ENCODE results near the gene ADAMTSL1.

ADAMTSL1 gene

DNA sequence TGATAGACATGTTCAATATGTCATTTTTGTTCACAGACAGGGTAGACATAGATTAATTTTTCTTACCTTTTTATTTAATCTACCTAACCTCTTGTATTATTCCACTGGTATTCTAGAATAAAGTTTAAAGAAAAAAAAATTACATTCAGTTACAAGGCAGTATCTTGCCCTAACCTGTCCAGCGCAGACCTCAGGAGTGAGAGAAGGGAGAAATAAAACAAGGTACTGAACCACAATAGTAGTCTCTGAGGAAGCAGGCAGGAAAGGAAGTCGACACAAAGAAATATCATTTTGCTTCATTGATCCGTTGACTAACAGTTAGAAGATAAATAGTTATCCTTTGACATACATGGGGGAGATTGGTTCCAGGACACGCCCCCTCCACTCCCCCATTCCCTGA lies 12.5 kb upstream of the ADAMTSL1 start:
- DNase-seq (ENCODE audit: low spot score), result no peak

DNA sequence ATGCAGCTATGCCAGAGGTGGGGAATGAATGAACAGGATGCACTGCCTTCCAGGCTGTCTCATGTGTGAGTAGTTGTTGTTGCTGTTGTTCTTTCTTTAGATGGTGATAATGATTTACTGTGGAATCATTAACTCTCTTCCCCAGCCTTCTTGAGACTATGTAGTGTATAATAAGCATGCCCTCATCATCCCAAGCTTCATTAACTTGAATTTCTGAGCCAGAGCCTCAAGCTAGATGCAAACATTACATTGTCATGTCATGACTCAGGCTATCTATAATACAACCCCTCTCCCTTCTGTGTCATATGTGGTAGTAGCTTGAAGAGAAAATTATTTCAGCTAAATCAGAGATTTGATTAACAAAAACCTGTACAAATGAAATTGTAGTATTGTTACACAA lies 10.0 kb upstream of the ADAMTSL1 start:
- DNase-seq (ENCODE audit: low spot score), result no peak

DNA sequence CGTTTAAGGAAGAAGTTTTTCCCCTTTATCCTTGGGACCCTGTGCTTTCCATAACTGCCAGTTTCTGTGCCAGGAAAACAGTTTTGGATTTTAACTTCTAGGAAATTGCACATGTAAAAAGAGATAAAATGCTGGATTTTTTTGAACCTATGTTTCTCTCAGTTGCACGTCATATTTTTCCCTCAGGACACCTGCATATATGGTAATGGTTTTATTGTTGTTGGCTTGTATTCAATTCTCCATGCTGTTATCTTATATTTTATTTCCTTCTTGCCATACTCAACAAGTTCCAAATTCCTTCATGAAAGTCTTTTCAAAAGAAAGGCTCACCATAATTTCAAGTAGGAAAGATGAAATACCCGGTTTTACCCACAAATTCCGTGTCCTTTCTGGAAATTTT lies 7.9 kb upstream of the ADAMTSL1 start:
- no peak for DNase-seq (ENCODE audit: low spot score)

DNA sequence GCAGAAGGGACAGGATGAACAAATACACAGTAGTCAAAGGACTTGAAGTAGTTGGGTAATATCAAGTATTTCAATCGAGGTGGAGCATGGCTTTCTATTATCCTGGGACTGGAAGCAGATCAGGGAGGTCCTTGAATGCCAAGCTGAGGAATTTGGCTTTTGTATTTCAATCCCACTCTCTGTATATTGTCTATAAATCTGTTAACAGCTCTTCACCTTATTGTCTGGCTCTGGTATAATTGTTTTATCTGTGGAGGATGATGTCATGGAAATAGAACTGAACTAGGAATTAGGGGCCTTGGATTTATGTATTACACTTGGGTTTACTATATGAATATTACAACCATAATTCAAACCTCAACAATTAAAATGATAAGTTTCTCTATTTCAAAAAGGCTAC lies 6.3 kb upstream of the ADAMTSL1 start:
- DNase-seq (ENCODE audit: low spot score), result no peak

DNA sequence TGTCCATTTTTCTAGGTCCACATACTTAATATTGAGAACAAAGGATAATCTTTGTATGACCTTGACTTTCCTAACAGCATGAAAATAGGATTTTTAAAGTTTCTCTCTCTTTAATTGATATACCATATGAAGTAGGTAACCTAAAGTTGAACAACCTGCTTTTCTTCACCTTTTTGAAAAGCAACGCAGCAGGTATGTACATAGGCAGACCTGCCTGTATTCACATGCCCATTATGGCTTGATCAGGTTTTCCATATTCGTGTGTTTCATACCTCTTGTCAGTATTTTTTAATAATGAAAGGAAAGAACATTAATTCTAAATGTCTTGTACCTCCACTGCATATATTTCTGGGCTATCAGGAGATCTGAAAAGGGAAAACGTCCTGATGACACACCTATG lies 1.5 kb upstream of the ADAMTSL1 start:
- no peak for DNase-seq (ENCODE audit: low spot score)

DNA sequence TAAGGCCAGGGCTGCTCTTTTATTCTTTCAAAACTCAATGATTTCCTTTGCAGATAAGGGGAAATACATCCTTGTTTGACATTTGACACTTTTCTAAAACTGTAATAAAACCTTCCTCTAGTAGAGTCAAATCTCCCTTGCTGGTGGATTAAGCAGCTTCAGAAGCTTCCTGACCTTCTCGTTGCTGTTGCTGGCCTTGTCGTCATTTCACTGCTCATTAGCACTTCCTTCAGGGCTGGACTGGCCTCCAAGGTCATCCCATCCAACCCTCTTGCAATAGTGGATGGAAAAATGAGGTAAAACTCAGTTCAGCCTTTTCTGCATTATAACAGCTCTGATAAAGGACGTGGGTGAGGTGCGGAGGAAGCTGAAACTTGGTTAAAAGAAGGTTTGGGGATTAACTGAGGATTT lies 1.1 kb upstream of the ADAMTSL1 start:
- DNase-seq (ENCODE audit: low spot score), result no peak

DNA sequence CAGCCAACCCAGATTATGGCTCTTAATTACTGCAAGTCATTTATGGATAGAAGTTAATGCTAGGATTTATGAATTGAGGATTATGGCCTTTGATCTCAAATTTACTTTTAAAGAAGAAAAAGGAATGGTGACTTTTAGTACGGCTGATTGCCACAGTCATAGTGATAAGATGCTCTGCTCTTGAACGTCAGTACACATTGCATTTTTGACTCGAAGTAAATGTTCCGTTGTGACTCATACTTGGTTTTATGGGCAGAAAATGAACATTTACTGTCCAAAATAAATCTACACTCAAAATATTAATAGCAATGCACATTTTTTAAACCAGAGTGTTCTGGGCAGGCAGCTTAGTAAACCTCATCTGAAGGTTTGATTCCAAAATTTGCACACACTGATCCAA lies 830 bp downstream of the ADAMTSL1 start:
- DNase-seq (ENCODE audit: low spot score), result no peak

DNA sequence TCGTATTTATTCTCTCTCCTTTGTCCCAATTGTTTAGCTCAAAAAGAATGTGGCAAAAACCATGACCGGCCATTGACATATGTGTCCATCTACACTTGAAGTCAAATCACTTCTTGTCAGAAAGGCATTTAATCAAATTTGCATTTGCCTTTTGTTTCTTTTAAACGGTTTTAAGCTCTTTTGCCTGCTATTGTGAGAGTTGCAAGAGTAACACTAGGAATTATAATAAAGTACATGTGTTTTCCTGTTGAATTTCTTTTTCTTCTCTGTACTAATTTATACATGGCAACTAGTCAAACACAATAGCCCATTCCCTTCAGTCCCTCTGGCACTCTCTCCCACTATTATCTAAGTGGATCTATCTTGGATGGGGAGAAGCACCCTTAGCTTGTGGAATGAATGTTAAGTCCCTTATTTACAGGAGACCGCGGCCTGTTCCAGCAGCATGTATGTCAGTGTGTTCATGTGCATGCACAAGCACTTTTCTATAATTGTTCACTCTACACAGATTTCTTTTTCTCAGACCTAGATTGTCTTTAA lies 3.2 kb downstream of the ADAMTSL1 start:
- DNase-seq (ENCODE audit: low spot score), result no peak

DNA sequence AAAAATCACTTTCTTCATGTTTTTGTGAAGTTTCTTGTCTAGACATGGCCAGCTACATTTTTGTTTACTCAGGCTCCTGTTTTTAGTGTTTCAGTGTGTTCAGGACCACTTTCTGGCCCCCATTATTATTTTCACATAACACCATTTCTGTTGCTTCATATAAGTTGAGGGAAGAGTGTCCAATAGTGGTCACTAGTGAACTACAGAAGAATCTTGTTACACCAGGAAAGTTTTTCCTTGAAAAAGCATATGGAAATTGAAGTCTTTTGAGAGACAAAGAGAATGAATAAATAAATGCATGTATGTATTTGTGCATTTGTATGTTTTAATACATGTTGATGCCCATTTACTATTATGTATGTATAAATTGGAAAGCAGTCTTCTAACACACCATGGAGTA lies 3.8 kb downstream of the ADAMTSL1 start:
- DNase-seq (ENCODE audit: low spot score), result no peak

DNA sequence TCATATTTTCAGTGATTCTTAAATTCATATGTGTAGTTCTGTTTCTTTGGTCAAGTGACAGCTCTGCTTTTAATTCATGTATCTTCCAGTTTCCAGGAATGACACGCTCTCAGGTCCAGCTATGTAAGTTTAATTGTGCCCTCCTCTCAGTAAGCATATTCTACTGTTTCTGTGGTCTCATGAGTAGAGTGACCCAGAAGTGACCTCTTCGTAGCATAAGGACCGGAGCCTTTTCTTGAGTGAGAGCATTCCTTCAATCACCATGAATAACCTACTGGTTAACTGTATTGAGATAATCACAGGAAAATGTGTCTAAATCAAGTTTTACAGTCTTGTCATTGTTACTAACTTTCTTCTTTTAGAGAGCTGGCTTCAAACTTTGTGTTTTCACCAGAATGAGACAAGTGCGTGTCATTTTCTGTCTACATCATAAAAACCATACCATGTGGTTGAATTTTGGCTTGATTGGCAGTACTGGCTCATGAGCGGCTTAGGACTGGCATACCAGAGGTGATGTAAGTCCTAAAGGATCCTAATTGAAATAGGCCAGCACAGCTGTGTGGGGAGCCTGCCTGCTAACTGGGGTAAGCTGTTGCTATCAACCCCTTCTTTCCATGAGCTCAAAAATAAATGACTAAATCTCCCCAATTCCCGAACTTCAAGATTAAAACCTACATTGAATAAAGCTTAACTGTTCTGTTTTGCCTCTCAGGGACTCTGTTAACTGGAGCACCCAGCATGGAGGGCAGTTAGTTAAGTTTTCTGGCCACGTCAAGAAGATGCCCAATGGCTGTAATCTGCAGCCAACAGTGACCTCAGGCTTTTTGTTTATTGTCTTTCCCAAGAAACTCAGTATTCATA lies 4.8 kb downstream of the ADAMTSL1 start:
- no peak for DNase-seq (ENCODE audit: low spot score)

DNA sequence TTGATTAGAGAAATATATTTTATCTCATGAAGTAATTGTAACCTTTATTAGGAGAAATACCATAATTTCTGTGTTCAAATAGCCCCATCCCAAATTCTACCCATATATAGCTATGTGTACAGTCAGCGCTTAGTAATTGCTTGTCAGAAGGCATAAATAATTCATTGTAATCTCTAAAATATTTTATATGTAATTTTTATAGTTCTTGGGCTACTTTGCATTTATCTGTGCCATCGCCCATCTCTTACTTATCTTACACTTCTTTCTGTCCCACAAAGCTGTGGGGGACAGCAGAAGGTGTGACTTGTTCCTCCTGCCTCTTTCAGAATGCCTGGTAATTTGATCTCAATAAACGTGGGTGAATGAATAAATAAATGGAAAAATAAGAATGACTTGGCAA lies 5.5 kb downstream of the ADAMTSL1 start:
- DNase-seq (ENCODE audit: low spot score), result no peak

DNA sequence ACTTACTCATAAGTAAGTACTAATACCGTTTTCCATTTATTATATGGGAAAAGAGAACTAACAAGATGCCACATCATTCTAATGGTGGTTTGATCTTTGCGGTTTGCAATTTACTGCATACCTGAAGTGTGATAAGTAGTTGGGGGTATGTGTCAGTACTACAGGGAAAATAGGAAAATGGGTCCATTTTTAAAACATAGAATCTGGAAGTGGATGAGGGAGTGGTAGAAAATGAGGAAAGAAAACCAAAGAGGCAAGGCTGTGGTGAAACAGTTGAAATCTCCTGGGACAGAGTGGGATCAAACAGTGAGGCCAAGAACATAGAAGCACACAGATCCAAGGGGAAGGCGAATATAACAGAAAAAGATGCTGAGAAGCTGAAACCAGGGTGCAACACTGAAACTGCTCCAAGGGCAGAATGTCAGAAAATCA lies 6.7 kb downstream of the ADAMTSL1 start:
- DNase-seq (ENCODE audit: low spot score), result no peak

DNA sequence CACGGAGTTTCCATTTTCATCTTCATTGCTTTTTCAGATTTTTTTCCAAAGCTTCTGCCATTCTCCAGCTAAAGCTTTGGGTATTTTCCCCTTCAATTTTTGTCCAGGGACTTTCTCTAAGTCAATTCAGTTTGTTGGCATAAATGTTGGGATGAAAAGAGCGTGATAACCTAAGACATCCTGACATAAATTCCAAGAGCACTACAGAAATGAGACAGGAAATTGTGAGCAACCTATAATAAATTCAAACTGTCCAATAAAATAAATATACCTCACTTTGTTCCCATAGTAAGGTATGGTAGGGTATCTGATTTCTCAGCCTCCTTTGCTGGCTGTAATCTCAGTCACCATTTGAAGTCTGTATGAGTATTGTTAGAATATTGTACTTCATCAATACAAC lies 8.4 kb downstream of the ADAMTSL1 start:
- DNase-seq (ENCODE audit: low spot score), result no peak

DNA sequence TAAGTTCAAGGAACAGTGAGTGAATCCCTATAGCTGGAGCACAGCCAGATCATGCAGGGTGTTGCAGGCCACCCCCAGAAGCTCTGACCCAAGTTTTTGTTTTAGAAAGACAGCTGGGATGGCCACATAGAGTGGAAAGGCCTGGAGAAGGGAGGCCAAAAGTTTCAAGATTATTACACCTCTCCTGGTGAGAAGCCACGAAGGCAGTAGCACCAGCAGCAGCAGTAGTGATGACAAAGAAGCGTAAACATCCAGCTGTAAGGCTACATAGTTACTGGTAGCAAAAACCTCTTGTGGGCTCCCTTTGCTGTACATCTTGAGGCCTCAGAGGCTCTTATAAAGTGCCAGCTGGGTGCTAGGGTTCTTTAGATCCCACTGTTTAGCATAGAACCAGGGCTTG lies 11.8 kb downstream of the ADAMTSL1 start:
- no peak for DNase-seq (ENCODE audit: low spot score)

DNA sequence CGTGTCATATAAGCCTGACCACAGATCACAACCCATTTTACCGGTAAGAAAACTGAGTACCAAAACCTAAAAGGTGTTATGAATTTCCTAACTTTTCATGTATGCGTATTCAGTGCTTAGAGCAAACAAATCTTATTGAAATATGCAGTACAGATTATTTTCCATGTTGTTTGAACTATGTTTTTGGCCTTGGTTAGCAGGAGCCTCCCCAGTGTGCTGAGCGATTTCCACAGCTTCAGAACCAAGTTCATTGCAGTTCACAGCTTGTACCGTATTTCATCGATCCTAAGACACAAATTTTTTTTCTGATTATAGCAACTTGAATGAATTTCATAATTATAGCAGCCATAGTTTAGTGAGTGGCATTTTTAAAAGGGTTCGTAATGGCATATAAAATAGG lies 13.7 kb downstream of the ADAMTSL1 start:
- DNase-seq (ENCODE audit: low spot score), result no peak

DNA sequence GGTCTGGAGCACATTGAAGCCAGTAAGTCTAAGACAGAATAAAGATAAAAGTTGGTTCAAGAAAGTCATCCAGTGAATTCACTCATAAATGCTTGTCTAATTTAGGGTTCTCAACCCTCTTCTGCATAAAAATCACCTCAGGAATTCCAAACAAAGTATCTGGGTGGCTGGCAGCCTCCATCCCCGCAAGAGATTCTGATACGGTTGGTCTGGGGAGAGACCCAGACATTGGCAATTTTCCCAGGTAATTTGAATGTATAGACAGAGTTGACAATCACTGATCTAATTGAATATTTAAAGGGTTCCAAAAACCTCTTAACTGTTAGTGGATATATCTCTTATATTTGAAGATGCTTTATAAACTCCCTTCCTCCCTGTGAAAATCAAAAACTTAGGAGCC lies 14.9 kb downstream of the ADAMTSL1 start:
- DNase-seq (ENCODE audit: low spot score), result no peak

DNA sequence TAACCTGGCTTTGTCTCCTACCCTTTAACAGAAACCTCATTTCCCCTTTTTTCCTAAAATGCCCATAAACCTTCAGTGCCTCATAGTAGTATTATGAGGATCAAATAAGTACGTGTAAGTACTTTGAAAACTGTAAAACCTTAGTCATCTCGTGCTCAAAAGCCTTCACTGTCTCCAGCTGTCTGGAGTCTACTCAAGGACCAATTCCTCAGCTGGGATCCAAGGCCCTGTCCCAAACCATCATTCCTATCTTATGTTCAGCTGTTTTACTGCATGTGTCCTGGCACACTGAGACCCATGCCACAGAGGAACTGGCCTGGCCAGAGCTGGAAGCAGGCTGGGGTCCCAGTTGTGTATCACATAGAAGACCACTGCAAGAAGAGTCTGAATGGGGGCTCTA lies 15.9 kb downstream of the ADAMTSL1 start:
- no peak for DNase-seq (ENCODE audit: low spot score)

DNA sequence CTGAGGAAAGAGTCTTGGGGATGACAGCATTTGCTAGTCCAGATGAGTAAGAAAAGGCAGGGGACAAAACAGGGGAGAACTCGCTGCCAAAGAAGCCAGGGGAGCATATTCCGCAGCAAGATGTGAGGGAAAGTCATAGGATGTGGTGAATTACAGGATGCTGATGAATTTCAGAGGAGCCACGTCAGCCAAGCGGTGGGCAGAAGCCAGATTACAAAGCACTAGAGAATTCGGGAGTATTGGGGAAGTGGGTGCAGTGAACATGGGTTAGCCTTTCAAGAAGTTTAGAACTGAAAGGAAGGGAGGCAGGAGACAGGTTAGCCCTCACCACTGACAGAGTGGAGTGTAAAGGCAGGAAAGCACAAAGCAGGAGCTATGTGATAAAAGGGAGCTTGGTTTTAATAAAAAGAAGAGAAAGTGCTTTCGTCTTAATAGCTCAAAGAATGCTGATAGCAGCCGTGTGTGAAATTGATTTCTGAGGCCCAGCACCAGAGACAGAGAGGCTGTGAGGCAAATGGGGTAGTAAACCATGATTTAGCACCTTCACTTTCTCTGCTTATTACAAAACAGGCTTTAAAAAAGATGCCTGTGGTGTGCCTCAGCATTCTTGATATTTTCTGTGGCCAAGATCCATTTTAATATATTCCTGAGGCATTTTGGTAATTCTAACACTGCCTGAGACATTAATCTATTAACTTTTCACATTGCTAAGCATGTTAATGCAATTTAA lies 16.9 kb downstream of the ADAMTSL1 start:
- DNase-seq (ENCODE audit: low spot score), result no peak

DNA sequence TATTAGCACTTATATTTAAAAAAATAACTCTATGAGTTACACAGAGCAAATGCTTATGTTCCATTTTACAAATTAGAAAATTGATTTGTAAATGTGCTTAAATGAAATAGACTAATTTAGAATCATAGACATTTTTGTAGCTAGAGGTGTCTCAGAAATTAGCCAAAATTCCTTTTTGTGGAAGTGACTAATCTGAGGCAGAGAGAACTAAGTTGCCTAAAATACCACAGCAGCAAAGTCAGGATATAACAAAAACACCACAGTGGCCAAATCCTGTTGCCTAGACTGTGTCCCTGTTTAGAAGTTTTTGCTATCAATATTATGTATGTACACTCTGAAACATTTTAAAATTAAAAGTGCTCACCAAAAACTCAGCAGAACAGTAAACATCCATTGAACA lies 18.7 kb downstream of the ADAMTSL1 start:
- DNase-seq (ENCODE audit: low spot score), result no peak

DNA sequence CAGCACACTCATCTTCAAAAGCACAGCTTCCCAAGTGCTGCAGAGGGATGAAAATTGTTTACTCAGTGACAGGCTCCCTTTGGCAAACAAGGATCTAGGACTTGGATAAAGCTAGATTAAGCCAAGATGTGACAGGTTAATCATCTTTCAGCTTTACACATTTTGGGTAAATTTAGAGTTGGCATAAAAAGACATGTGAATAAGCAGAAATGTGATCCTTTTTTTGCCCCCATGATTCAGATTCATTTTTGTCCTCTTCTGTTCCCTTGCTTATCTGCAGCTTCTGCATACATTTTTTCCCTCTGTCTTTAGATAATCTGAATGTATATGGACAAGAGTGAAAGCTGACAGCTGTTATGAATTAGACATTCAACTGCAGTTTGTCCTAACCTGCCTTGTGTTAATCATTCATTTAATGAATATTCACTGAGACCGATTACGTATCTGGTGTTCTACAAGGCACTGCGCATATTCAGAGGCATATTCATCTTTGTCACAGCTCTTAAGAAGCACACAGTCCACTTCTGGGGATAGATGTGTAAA lies 19.6 kb downstream of the ADAMTSL1 start:
- no peak for DNase-seq (ENCODE audit: low spot score)

DNA sequence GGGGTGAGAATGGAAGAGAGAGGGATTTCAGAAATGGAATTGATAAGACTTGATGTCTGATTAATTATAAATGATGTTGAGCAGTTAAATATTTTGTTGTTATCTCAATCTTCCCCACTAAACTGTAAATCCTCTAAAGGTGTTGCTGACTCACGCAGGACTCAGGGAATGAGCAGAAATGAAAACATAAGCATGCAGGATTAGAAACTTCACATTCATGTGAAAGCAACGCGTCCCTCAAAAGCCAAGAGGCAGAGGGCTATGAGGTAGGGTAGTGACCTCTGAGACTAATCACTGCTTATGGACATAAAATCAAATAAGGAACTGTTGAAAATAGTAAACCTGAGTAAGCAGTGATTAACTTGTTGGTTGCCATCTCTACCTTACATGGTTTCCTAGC lies 21.1 kb downstream of the ADAMTSL1 start:
- no peak for DNase-seq (ENCODE audit: low spot score)

DNA sequence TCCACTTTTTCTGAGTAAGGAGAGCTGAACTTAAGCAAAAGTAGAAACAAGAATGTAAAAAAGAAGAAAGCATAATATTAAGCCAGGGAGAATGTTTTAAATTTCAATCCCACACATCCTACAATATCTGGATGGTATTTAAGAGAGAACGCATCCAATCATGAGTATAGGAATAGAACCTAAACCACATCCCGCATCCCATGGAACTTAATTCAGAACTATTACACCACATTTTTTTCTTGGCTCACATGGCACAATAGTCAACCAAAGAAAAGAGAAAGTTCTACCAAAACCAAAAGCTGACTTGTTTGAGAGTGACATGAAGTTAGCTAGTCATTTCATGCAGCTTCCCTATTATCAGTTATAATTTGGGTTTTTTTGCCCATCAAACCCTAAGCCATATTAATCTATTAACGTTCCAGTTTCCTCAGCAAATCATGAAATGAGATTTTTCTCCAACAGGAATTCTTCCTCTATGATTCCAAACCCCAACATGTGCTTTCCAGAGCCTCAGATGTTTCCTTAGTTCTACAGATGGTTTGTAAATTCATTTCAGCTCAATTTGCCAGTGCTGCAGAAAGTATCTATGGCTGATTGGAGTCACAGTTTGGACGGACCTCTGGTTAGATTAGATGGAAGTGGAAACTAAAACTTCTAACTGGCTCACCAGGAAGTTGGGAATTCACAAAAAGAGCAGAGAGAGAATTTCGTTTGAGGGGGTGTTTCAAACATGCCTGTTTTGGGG lies 22.5 kb downstream of the ADAMTSL1 start:
- DNase-seq (ENCODE audit: low spot score), result no peak
